Esophagus squamous epithelium (tissue), 5 donors: ENCODE measurements around the gene MTA1. TPM values are rescaled to one million over a fixed set of nuclear protein-coding genes. Genes with fewer than 3 reads are reported as not detected.

Experiments
- DNase-seq: peaks from one replicate; lab custom pipeline; 2025; lab: John Stamatoyannopoulos, UW
- H3K27ac ChIP-seq, 4 donors: fragments of 200-600 bp; sonication (generic); one replicate each; pipeline ENCODE4 v1.5.1; 2016 to 2019; ENCODE audit warnings: mild to moderate bottlenecking in 1 of 4
- H3K27me3 ChIP-seq, 4 donors: fragments of 200-600 bp; sonication (generic); 1 replicate in 3 of 4; 2 replicates in 1 of 4; pipeline versions ENCODE4 v1.5.1 to v1.6.0; 2017 to 2021; ENCODE audit warnings: antibody characterized with exemption in 1 of 4
- H3K36me3 ChIP-seq, 3 donors: fragments of 200-600 bp; sonication (generic); one replicate each; pipeline ENCODE4 v1.5.1; 2016 to 2019
- H3K4me1 ChIP-seq, 3 donors: fragments of 200-600 bp; sonication (generic); one replicate each; pipeline ENCODE4 v1.5.1; 2017 to 2019
- H3K4me3 ChIP-seq, 4 donors: fragments of 200-600 bp; sonication (generic); 1 replicate in 3 of 4; 2 replicates in 1 of 4; pipeline ENCODE4 v1.5.1; 2016 to 2019; ENCODE audit warnings: mild to moderate bottlenecking in 2 of 4, moderate library complexity in 1 of 4
- H3K9me3 ChIP-seq, 3 donors: fragments of 200-600 bp; sonication (generic); one replicate each; pipeline ENCODE4 v1.5.1; 2016 to 2019
- CTCF ChIP-seq, 6 experiments: fragments of 450-650 bp in 4 of 6; fragments of 200-600 bp in 2 of 6; sonication (generic) in 2 of 6; IDR thresholded peaks; one replicate each; pipeline ENCODE4 v1.5.1; 2016 to 2019; ENCODE audit warnings: antibody characterized with exemption in 6 of 6, mild to moderate bottlenecking in 4 of 6, moderate library complexity in 4 of 6
- POLR2A ChIP-seq, 4 donors: fragments of 450-650 bp; IDR thresholded peaks; one replicate each; pipeline ENCODE4 v1.6.1; 2017; ENCODE audit warnings: antibody characterized with exemption in 4 of 4, mild to moderate bottlenecking in 4 of 4, moderate library complexity in 3 of 4
- WGBS, 2 donors: methylation state at CpG; one replicate each; pipeline ENCODE4 v1.1.5; 2018; 5-methylcytosine and 5-hydroxymethylcytosine counted together
- intact Hi-C: fragments of 100-400 bp; cut with DNase I; formaldehyde crosslinking; loops from one replicate; pipeline ENCODE4 v1.15.0; 2022
- total RNA-seq, 4 donors: library from RNA; depleted of rRNA; stranded (reverse); fragments of >200 nt; gene quantifications; one replicate each; pipeline ENCODE4 v1.1.0, GENCODE V29; 2016
- donor health status: DM: yes; HTN: yes; CAD: no.

Gene MTA1
- total RNA-seq, 4 donors from 2014 or later = 19.9 to 64.7 (median 39.6) TPM

- Histone ChIP-seq H3K36me3 (peaks cover 0 to 21% (median 0%) of the 10 kb centered on the region in 3 donors), H3K9me3 (no peaks in the 10 kb centered on the region), H3K27me3 (peaks cover 0 to 30% (median 0%) of the 10 kb centered on the region in 4 donors), H3K27ac (peak overlapping the region; percentile 81 to 95 (median 87)), H3K4me1 (peaks cover 60 to 96% (median 72%) of the 10 kb centered on the region in 3 donors), H3K4me3 (peak overlapping the region; percentile 60 to 86 (median 75))
- TF ChIP-seq CTCF (IDR thresholded peaks at IDR 0.05) (no peak), POLR2A (IDR thresholded peaks at IDR 0.05) (no peak)
- WGBS, 2 donors = 0% methylated on average over 1 of the region's 21 CpGs; no CpG with 5 or more reads in 1 of the 2 donors
- DNase-seq = no peak
- intact Hi-C loops = no loop called here
These were observed 56.6 kb downstream of the MTA1 start for GRCh38 chr14:105476097-105476830.

- peaks cover 68 to 96% (median 76%) of the 10 kb centered on the region in 3 donors for H3K4me1 ChIP-seq
- no peak for DNase-seq
- H3K4me3 ChIP-seq = peak overlapping the region; percentile 60 to 86 (median 75)
- peak overlapping the region; percentile 81 to 95 (median 87) for H3K27ac ChIP-seq
- TF ChIP-seq CTCF (IDR thresholded peaks at IDR 0.05) = no peak
- TF ChIP-seq POLR2A (IDR thresholded peaks at IDR 0.05) = no peak
- peaks cover 0 to 30% (median 0%) of the 10 kb centered on the region in 4 donors for H3K27me3 ChIP-seq
- H3K9me3 ChIP-seq = no peaks in the 10 kb centered on the region
- WGBS, 2 donors = 41 to 42% methylated on average over 3 to 10 of the region's 16 CpGs
- intact Hi-C loops = no loop called here
- H3K36me3 ChIP-seq = peaks cover 0 to 19% (median 0%) of the 10 kb centered on the region in 3 donors
These were observed 57.4 kb downstream of the MTA1 start for GRCh38 chr14:105476831-105477659.

- H3K4me3 ChIP-seq = peak overlapping the region in 1 of 4 donors; percentile 79
- H3K27ac ChIP-seq = peak overlapping the region in 2 of 4 donors; percentile 90 to 95
- H3K27me3 ChIP-seq = peaks cover 0 to 30% (median 0%) of the 10 kb centered on the region in 4 donors
- WGBS, 2 donors = 65% methylated on average over 5 to 11 of the region's 56 CpGs
- DNase-seq = peak; percentile 35
- H3K9me3 ChIP-seq = no peaks in the 10 kb centered on the region
- peaks cover 68 to 96% (median 77%) of the 10 kb centered on the region in 3 donors for H3K4me1 ChIP-seq
- no peak for TF ChIP-seq POLR2A (IDR thresholded peaks at IDR 0.05)
- no peak for TF ChIP-seq CTCF (IDR thresholded peaks at IDR 0.05)
- intact Hi-C loops = no loop called here
- peaks cover 0 to 19% (median 0%) of the 10 kb centered on the region in 3 donors for H3K36me3 ChIP-seq
These were observed 58.2 kb downstream of the MTA1 start for GRCh38 chr14:105477660-105478397.

GRCh38 chr14:105478398-105479251 is 59.0 kb downstream of the MTA1 start:
- Histone ChIP-seq H3K36me3 (peaks cover 0 to 19% (median 0%) of the 10 kb centered on the region in 3 donors), H3K27me3 (peaks cover 0 to 30% (median 0%) of the 10 kb centered on the region in 4 donors), H3K4me1 (peaks cover 68 to 96% (median 77%) of the 10 kb centered on the region in 3 donors), H3K4me3 (no peak overlapping the region), H3K27ac (peak overlapping the region in 2 of 4 donors; percentile 17 to 21), H3K9me3 (no peaks in the 10 kb centered on the region)
- intact Hi-C loops = no loop called here
- TF ChIP-seq POLR2A (IDR thresholded peaks at IDR 0.05) = no peak
- TF ChIP-seq CTCF (IDR thresholded peaks at IDR 0.05) = no peak
- DNase-seq = no peak
- 80% methylated on average over 3 of the region's 81 CpGs; no CpG with 5 or more reads in 1 of the 2 donors for WGBS, 2 donors
